HCT116 (cell line): ENCODE results near the gene SLC35B2.

Source experiments
- CTCF ChIP-seq, 3 experiments: fragments of 200-600 bp in 1 of 3; sonication (generic) in 1 of 3; IDR thresholded peaks in 2 of 3; conservative IDR thresholded peaks in 1 of 3; 2 replicates each; pipeline ENCODE4 v1.5.1; 2012 to 2017; ENCODE audit warnings: low read depth in 2 of 3, low read length in 2 of 3, antibody characterized with exemption in 1 of 3, borderline replicate concordance in 1 of 3, control low read depth in 1 of 3, mild to moderate bottlenecking in 1 of 3, mixed read lengths in 1 of 3, mixed run types in 1 of 3, moderate library complexity in 1 of 3; ENCODE audit not compliant: insufficient read depth in 1 of 3
- EZH2 ChIP-seq: fragments of 200-600 bp; sonication (generic); IDR thresholded peaks from 2 replicates; pipeline ENCODE4 v1.6.1; 2017; ENCODE audit warnings: antibody characterized with exemption, mixed run types

DNA sequence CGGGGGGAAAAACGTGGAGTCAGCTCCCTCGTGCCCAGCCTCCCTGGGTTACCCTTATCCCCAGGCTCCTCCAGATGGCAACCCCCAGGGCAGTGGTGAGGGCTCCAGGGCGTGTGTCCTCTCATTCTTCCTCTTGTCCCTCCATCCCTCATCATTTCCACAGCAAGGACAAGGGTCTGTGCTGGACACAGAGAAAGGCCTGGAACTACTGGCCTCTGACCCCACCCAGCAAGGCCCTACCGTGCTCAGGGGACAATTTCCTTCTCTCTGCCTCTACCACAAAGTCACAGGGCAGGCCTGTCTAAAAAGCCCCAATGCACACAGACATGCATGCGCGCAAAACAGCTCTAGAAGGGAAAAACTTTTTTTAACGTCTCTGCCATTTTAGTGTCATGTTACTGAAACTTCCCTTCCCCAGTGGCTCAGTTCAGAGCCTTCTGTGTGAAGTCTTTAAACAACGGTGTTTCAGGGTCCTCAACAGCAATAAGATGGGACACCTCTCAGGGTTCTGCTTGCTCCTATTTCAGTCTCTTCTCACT lies 1.1 kb upstream of the SLC35B2 start:
- TF ChIP-seq EZH2 (no peak), CTCF (IDR thresholded peaks at IDR 0.05 in 2 of 3, conservative IDR thresholded peaks at IDR 0.05 in 1 of 3; ENCODE audit: borderline replicate concordance in 1 of 3, insufficient read depth in 1 of 3, low read depth in 2 of 3, low read length in 2 of 3) (no peak)
